Suprapubic skin (tissue), 4 donors: ENCODE measurements around the gene THSD7A.

Experiments used
- EP300 ChIP-seq: sonication (generic); formaldehyde crosslinking; IDR thresholded peaks from one replicate; pipeline ENCODE4 v1.6.1; 2017; ENCODE audit warnings: antibody characterized with exemption
- POLR2A ChIP-seq, 2 donors: fragments of 450-650 bp; IDR thresholded peaks; one replicate each; pipeline ENCODE4 v1.6.1; 2017; ENCODE audit warnings: antibody characterized with exemption in 2 of 2, mild to moderate bottlenecking in 2 of 2, moderate library complexity in 2 of 2
- POLR2AphosphoS5 ChIP-seq, 3 donors: sonication (generic); formaldehyde crosslinking; IDR thresholded peaks; one replicate each; pipeline ENCODE4 v1.6.1; 2017; ENCODE audit warnings: antibody characterized with exemption in 3 of 3
- TF ChIP-seq, protein P1 (sequence below), 2 donors: fragments of 200-600 bp in 1 of 2; fragments of 450-650 bp in 1 of 2; sonication (generic) in 1 of 2; IDR thresholded peaks; one replicate each; pipeline ENCODE4 v1.5.1; 2016 to 2019; ENCODE audit warnings: antibody characterized with exemption in 2 of 2, mild to moderate bottlenecking in 1 of 2, moderate library complexity in 1 of 2

DNA sequence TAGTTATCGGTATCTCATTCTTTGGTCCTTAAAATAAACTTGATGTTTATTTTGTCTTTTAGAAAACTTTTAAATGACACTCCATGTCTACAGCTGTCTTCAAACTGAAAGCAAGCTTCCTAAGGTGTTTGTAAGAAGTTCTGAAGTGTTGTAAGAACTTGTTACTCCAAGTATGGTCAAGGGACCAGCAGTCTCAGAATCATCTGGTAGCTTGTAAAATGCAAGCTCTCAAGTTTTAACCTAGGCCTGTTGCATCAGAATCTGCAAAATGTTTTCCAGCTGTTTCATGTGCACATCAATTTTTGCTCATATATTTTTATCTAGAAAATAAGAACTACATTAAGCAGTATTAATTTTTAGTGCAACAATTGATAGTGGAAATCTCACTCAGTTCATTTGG, 104.1 kb downstream of the THSD7A start:
- TF ChIP-seq, protein P1, sequence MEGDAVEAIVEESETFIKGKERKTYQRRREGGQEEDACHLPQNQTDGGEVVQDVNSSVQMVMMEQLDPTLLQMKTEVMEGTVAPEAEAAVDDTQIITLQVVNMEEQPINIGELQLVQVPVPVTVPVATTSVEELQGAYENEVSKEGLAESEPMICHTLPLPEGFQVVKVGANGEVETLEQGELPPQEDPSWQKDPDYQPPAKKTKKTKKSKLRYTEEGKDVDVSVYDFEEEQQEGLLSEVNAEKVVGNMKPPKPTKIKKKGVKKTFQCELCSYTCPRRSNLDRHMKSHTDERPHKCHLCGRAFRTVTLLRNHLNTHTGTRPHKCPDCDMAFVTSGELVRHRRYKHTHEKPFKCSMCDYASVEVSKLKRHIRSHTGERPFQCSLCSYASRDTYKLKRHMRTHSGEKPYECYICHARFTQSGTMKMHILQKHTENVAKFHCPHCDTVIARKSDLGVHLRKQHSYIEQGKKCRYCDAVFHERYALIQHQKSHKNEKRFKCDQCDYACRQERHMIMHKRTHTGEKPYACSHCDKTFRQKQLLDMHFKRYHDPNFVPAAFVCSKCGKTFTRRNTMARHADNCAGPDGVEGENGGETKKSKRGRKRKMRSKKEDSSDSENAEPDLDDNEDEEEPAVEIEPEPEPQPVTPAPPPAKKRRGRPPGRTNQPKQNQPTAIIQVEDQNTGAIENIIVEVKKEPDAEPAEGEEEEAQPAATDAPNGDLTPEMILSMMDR (IDR thresholded peaks at IDR 0.05): no peak
- TF ChIP-seq POLR2A (IDR thresholded peaks at IDR 0.05): no peak
- TF ChIP-seq POLR2AphosphoS5 (IDR thresholded peaks at IDR 0.05): no peak
- TF ChIP-seq EP300: no peak
